Stimulated activated CD4-positive, alpha-beta T cell treated with anti-CD3 and anti-CD28 coated beads, Interleukin-12 subunit alpha, Interleukin-12 subunit beta, amount 100 ng/mL, for 48 hours (primary cell): ENCODE measurements around the gene POLN.

Source experiments
- DNase-seq, 3 donors: peaks; one replicate each; pipeline ENCODE4 v3.0.0-alpha.2; 2020; ENCODE audit warnings: low read depth in 2 of 3, low spot score in 1 of 3

POLN gene

GRCh38 chr4:2252530-2253091 lies 10.7 kb upstream of the POLN start:
- no peak for DNase-seq

GRCh38 chr4:2251795-2252529 lies 10.0 kb upstream of the POLN start:
- DNase-seq = no peak

- no peak for DNase-seq
Measured at GRCh38 chr4:2251073-2251794, 9.3 kb upstream of the POLN start.

- DNase-seq = no peak
Measured at GRCh38 chr4:2250357-2251072, 8.6 kb upstream of the POLN start.

- DNase-seq = no peak
Measured at GRCh38 chr4:2249526-2250356, 7.8 kb upstream of the POLN start.

- no peak for DNase-seq
Measured at GRCh38 chr4:2248821-2249261, 6.9 kb upstream of the POLN start.

GRCh38 chr4:2248044-2248780 lies 6.3 kb upstream of the POLN start:
- DNase-seq = no peak

GRCh38 chr4:2247128-2248043 lies 5.5 kb upstream of the POLN start:
- DNase-seq = no peak

GRCh38 chr4:2246384-2247127 lies 4.6 kb upstream of the POLN start:
- no peak for DNase-seq

GRCh38 chr4:2245787-2246275 lies 3.9 kb upstream of the POLN start:
- no peak for DNase-seq

- no peak for DNase-seq
Measured at GRCh38 chr4:2245057-2245786, 3.3 kb upstream of the POLN start.

GRCh38 chr4:2243681-2244380 lies 1.9 kb upstream of the POLN start:
- DNase-seq = no peak

GRCh38 chr4:2241003-2241402 lies 918 bp downstream of the POLN start:
- no peak for DNase-seq

- DNase-seq = no peak
Measured at GRCh38 chr4:2236944-2237666, 4.8 kb downstream of the POLN start.

GRCh38 chr4:2231082-2231481 lies 10.8 kb downstream of the POLN start:
- no peak for DNase-seq

- DNase-seq = no peak
Measured at GRCh38 chr4:2226261-2226660, 15.7 kb downstream of the POLN start.
